Gastroesophageal sphincter (tissue), 3 donors: ENCODE data around the gene GDF2.

Experiments used
- EP300 ChIP-seq: sonication (generic); formaldehyde crosslinking; IDR thresholded peaks from one replicate; pipeline ENCODE4 v1.6.1; 2017; ENCODE audit warnings: antibody characterized with exemption, mild to moderate bottlenecking
- POLR2A ChIP-seq, 2 donors: fragments of 450-650 bp; IDR thresholded peaks; one replicate each; pipeline ENCODE4 v1.6.1; 2017; ENCODE audit warnings: antibody characterized with exemption in 2 of 2, mild to moderate bottlenecking in 2 of 2, moderate library complexity in 1 of 2
- TF ChIP-seq, protein P1 (sequence below), 4 experiments: fragments of 200-600 bp in 2 of 4; fragments of 450-650 bp in 2 of 4; sonication (generic) in 1 of 4; IDR thresholded peaks; one replicate each; pipeline ENCODE4 v1.5.1; 2017 to 2019; ENCODE audit warnings: antibody characterized with exemption in 4 of 4, mild to moderate bottlenecking in 2 of 4, moderate library complexity in 2 of 4

DNA sequence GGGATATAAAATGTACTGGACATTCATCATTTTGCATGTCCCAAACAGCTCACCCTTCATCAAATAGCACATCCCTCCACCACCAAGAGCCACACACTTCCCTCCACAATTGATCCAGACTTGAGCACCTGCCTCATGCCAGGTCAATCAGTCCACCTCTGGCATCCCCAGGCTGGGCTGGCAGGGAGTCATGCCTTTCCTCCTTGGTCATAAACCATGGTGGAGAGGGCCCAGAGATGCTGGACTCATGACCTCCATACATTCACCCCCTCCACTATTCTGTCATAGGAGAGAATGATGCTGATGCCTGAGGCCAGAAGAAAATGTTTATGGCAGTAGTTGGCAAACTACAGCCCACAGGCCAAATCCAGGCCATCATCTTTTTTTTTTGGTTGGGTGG, 38.4 kb upstream of the GDF2 start:
- TF ChIP-seq, protein P1, sequence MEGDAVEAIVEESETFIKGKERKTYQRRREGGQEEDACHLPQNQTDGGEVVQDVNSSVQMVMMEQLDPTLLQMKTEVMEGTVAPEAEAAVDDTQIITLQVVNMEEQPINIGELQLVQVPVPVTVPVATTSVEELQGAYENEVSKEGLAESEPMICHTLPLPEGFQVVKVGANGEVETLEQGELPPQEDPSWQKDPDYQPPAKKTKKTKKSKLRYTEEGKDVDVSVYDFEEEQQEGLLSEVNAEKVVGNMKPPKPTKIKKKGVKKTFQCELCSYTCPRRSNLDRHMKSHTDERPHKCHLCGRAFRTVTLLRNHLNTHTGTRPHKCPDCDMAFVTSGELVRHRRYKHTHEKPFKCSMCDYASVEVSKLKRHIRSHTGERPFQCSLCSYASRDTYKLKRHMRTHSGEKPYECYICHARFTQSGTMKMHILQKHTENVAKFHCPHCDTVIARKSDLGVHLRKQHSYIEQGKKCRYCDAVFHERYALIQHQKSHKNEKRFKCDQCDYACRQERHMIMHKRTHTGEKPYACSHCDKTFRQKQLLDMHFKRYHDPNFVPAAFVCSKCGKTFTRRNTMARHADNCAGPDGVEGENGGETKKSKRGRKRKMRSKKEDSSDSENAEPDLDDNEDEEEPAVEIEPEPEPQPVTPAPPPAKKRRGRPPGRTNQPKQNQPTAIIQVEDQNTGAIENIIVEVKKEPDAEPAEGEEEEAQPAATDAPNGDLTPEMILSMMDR (IDR thresholded peaks at IDR 0.05) = no peak
- TF ChIP-seq POLR2A (IDR thresholded peaks at IDR 0.05) = no peak
- TF ChIP-seq EP300 = no peak
